ENCODE data around the gene FBXL14.

Gene FBXL14

DNA sequence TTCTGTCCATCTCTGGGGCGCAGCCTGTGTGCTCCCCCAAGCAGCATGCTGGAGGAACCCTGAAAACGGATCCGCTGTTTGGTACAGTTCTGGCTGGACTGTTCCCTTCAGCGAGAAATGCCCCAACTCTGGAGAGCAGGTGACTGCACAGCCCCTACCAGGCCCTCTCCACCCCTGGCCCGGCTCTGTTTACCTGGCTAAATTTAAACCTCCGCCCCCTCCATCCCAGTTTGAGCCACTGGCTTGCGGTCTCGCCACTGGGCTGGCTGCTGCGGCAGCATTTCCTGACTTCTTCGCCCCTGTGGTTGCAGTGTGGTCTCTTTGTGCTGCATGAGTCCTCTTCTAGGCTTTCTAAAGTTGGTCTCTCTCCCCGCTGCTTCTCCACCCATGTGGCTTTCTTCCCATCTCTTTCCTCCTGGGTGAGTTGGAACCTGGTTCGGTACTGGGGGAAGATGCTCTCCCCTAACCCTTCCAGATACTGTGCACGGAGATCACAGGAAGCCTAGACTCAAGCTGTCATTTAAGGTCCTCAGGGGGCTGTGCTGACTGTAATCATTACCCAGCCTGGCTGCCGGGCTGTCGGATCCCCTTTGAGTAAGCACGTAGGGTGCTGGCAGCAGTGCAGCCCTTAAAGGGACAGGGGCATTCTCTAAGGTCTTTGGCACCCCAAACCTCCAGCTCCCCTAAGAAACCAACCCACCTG lies 60.6 kb downstream of the FBXL14 start:
- DNase-seq (ENCODE audit: low spot score) = no peak

GRCh38 chr12:1533205-1533601 lies 61.2 kb downstream of the FBXL14 start:
- no peak for DNase-seq (ENCODE audit: low spot score)

- no peak for DNase-seq (ENCODE audit: low spot score)
These were observed 61.8 kb downstream of the FBXL14 start for GRCh38 chr12:1532375-1533165.

- DNase-seq (ENCODE audit: low spot score) = no peak
These were observed 62.6 kb downstream of the FBXL14 start for GRCh38 chr12:1531654-1532374.

DNA sequence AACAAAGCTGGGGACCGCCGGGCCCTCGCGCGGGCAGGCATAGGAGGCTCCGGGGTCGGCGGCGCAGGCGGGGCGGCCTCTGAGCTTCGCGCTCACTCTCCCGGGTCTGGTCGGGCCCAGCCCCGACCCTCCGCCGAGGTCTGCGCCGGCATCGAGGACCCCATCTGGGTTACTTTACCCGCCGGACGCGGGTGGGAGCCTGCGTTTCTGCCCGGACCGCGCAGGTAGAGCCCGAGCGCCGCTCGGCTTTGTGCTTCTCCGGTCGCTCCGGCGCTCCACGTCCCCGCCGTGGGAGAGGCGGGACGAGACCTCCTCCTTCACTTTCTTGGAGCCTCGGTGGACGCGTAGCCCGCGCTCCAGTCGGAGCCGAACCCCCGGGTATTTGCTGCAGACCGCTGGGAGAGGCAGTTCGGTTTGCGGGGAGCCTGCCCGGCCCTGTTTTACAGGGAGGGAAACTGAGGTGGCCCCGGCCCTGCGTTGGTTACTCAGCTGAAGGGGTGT lies 63.2 kb downstream of the FBXL14 start:
- DNase-seq (ENCODE audit: low spot score) = no peak

- DNase-seq (ENCODE audit: low spot score) = peak; percentile 84
These were observed 63.7 kb downstream of the FBXL14 start for GRCh38 chr12:1530592-1531152.

- peak; percentile 77 for DNase-seq (ENCODE audit: low spot score)
These were observed 64.4 kb downstream of the FBXL14 start for GRCh38 chr12:1529862-1530591.

DNA sequence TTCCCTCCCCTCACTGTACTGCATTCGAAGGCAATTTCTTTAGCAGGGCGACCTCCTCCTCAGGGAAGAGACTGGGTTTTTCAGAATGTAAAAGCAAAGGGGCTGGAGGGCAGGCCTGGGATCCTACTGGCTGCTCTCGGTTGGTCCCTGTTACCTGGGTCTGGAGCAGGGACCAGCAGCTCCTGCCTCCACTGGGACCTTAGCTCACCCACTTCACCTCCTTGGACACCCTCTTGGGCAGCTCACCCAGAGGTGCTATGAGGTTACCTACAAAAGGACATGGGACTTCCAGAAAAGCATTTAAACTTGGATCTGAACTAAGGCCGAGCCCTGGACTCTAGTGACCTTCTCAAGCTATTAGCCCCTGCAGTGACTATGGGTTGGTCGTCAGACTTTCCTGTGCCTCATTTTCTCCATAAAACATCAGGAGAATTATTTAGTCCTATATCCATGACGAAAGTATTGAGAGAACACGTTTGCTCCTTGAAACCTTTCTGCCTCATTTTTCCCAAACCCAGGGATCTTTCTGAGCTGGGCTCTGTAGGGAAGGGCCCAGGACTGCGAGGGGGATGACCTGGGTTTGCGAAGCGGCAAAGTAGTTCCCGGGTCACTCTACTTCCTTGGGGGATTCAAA lies 65.0 kb downstream of the FBXL14 start:
- DNase-seq (ENCODE audit: low spot score) = no peak

GRCh38 chr12:1528791-1529190 lies 65.6 kb downstream of the FBXL14 start:
- no peak for DNase-seq (ENCODE audit: low spot score)

DNA sequence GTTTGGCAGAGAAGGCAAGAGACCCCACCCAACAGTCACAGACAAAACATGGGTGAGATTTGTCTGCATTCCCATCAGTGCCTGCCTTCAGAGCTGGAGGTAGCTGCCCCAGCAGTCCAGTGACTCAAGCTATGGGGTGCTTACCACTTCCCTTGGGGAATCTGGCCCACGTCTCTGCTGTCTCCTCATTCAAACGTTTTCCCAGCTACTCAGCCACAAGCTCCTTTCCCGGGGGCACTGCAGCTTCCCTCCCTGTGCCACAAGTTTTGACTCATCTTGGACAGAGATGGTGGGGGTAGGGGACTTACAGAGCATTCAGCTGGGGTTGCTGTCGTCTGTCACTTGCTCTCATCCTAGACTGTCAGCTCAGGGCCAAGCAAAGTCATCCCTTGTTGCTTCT lies 66.6 kb downstream of the FBXL14 start:
- no peak for DNase-seq (ENCODE audit: low spot score)

DNA sequence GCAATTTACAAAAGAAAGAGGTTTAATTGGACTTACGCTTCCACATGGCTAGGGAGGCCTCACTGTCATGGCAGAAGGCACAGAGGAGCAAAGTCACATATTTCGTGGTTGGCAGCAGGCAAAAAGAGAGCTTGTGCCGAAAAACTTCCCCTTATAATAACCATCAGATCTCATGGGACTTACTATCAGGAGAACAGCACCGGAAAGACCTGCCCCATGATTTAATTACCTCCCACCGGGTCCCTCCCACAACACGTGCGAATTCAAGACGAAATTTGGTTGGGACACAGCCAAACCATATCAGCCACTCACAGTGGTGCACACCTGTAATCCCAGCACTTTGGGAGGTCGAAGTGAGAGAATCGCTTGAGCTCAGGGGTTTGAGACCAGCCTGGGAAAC lies 68.5 kb downstream of the FBXL14 start:
- no peak for DNase-seq (ENCODE audit: low spot score)

GRCh38 chr12:1523558-1524050 lies 70.8 kb downstream of the FBXL14 start:
- DNase-seq (ENCODE audit: low spot score) = no peak

- no peak for DNase-seq (ENCODE audit: low spot score)
These were observed 71.3 kb downstream of the FBXL14 start for GRCh38 chr12:1523046-1523445.

DNA sequence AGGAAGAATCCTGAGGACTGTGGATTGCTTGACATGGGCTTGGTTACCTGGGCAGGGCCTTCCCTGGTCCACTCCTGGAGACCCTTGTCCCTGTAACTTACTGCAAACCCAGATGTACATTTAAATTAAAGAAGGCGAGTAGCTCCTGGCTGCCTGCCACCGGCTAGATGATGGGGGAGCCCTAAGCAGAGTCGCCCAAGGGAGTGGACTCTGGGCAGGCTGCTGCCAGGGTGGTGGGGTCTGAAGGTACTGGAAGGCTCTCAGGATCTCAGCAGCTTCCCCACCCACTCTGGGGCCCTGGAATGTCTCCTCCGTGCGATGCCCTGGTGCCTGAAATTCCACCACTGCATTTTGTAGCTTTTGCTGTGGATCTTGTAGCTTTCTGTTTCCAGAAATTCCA lies 74.7 kb downstream of the FBXL14 start:
- DNase-seq (ENCODE audit: low spot score) = no peak

GRCh38 chr12:1518591-1519516 lies 75.5 kb downstream of the FBXL14 start:
- peak; percentile 12 for DNase-seq (ENCODE audit: low spot score)

DNA sequence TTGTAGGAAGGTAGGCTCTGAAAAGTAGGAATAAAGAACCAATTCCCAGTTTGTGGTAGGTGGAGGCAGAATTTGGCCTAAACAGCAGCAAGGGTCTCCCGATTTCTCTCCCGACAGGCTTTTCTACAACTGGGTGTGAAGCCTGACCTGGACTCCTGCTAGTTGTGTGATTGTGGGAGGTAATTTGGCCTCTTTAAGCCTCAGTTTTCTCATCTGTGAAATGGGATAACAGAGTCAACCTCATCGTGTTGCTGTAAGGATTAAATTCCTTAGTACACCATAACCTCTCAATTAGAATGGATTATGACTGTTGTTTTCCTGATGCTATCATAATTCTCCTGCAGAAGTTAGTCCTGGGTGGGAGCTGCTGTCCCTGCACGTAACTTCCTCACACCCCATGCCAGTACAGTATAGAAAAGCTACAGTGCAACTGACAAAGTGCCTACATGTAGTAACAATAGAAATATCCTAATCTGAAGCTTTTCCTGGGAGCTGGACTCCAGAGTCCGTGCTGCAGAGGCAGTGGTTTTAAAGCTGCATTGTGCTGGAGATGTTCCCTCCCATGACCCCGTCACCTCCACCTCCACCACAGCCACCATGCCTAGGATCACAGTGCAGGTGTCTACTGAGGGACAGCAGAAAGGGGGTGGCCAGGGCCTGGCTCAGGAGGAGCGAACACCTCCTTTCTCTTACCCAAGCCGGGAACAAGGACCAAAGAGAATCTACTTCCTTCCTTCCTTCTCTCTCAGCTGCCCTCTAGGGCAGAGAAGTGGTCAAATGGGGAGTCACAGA lies 76.5 kb downstream of the FBXL14 start:
- DNase-seq (ENCODE audit: low spot score) = no peak

DNA sequence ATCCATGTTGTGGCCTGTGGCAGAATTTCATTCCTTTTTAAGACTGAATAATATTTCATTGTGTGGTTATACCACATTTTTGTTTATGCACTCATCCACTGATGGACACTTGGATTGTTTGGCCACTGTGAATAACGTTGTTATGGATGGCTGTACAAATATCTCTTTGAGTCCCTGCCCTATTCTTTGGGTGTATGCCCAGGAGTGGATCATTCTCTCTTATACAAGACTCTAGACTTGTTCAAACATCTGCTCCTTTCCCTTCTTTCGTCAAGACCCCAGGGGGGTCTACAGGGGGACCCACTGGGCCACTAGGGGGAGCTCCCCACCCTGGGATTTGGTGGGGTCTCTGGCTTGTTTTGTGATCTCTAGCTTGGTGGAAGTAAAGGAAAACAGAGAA lies 77.4 kb downstream of the FBXL14 start:
- peak; percentile 40 for DNase-seq (ENCODE audit: low spot score)
